Erythroblast (primary cell): ENCODE measurements around the gene JARID2.

Source experiments
- GATA1 ChIP-seq: IDR thresholded peaks from 2 replicates; pipeline ENCODE4 v1.6.1; 2011; ENCODE audit warnings: low read depth, mild to moderate bottlenecking, control low read depth, low read length, moderate library complexity
- POLR2A ChIP-seq: IDR thresholded peaks from 2 replicates; pipeline ENCODE4 v1.6.1; 2011; ENCODE audit warnings: mild to moderate bottlenecking, low read length

- TF ChIP-seq POLR2A (no peak), GATA1 (no peak)
Observed at GRCh38 chr6:15479761-15480160, 233.9 kb downstream of the JARID2 start.
